Activated T-cell treated with anti-CD3 and anti-CD28 coated beads for 4 hours (primary cell): ENCODE measurements around the gene SH3BGRL3.
"Not testable (repeated sequence)": the region's sequence is repeated elsewhere in the genome, so short reads cannot be mapped to it uniquely, and the experiment has no call there.

ENCODE experiments used
- DNase-seq: peaks from one replicate; pipeline ENCODE4 v3.0.0-alpha.2; 2020

SH3BGRL3 gene

GRCh38 chr1:26291939-26292338 lies 12.1 kb downstream of the SH3BGRL3 start:
- no peak for DNase-seq

GRCh38 chr1:26292735-26293134 lies 12.8 kb downstream of the SH3BGRL3 start:
- not testable (repeated sequence) for DNase-seq

- DNase-seq: no peak
These were observed 14.1 kb downstream of the SH3BGRL3 start for GRCh38 chr1:26293911-26294463.

- DNase-seq: no peak
These were observed 15.6 kb downstream of the SH3BGRL3 start for GRCh38 chr1:26295194-26296138.

GRCh38 chr1:26296340-26297056 lies 16.6 kb downstream of the SH3BGRL3 start:
- no peak for DNase-seq

GRCh38 chr1:26297057-26297790 lies 17.3 kb downstream of the SH3BGRL3 start:
- DNase-seq: no peak

- no peak for DNase-seq
These were observed 17.9 kb downstream of the SH3BGRL3 start for GRCh38 chr1:26297791-26298124.

GRCh38 chr1:26300578-26301275 lies 20.8 kb downstream of the SH3BGRL3 start:
- no peak for DNase-seq

- DNase-seq: no peak
These were observed 23.0 kb downstream of the SH3BGRL3 start for GRCh38 chr1:26302733-26303405.

GRCh38 chr1:26305667-26306289 lies 25.9 kb downstream of the SH3BGRL3 start:
- no peak for DNase-seq

- peak; percentile 85 for DNase-seq
These were observed 26.7 kb downstream of the SH3BGRL3 start, which contains the start of gene UBXN11 for GRCh38 chr1:26306290-26307229. TSS of gene UBXN11 (minus strand) at chr1:26306636. CDS start at chr1:26302883, 3,753 bp downstream.

GRCh38 chr1:26307363-26307781 lies 27.5 kb downstream of the SH3BGRL3 start:
- no peak for DNase-seq

- not testable (repeated sequence) for DNase-seq
These were observed 28.3 kb downstream of the SH3BGRL3 start for GRCh38 chr1:26307966-26308899.

GRCh38 chr1:26314501-26314900 lies 34.6 kb downstream of the SH3BGRL3 start:
- DNase-seq: no peak

- no peak for DNase-seq
These were observed 36.3 kb downstream of the SH3BGRL3 start for GRCh38 chr1:26315874-26316850.

GRCh38 chr1:26317146-26317545 lies 37.3 kb downstream of the SH3BGRL3 start:
- DNase-seq: no peak

- peak; percentile 64 for DNase-seq
These were observed 37.9 kb downstream of the SH3BGRL3 start, which contains the start of gene CD52 for GRCh38 chr1:26317612-26318337. TSS of gene CD52 (plus strand) at chr1:26317958. CDS start at chr1:26318018, 60 bp downstream.
